ENCODE data around the gene PDCD4. TPM values are rescaled to one million over a fixed set of nuclear protein-coding genes. Genes with fewer than 3 reads are reported as not detected.

The PDCD4 gene
- total RNA-seq, 1 donor from 2014 or later = 74.2 TPM

DNA sequence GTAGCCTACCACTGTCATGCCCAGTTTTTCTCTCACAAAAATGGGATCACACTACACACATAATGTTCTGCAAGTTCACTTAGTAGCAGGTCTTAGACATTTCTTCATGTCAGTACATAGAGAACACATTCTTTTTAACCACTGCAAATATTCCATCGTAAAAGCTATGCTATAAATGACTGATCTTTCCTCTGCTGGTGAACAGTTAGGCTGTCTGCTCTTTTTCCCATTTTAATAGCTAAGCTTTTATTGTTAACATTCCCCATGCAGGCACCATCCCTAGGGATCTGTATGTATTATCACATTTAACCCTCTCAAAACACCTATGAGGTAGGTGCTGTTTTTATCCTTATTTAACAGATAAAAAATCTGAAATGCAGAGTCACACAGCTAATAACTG is 46.2 kb upstream of the PDCD4 start:
- H3K27me3 ChIP-seq (ENCODE audit: low read depth) = no peaks in the 10 kb centered on the region
- H3K4me1 ChIP-seq = peaks cover 12% of the 10 kb centered on the region
- no peaks in the 10 kb centered on the region for H3K9me3 ChIP-seq
- no peaks in the 10 kb centered on the region for H3K36me3 ChIP-seq
- TF ChIP-seq, protein P1, sequence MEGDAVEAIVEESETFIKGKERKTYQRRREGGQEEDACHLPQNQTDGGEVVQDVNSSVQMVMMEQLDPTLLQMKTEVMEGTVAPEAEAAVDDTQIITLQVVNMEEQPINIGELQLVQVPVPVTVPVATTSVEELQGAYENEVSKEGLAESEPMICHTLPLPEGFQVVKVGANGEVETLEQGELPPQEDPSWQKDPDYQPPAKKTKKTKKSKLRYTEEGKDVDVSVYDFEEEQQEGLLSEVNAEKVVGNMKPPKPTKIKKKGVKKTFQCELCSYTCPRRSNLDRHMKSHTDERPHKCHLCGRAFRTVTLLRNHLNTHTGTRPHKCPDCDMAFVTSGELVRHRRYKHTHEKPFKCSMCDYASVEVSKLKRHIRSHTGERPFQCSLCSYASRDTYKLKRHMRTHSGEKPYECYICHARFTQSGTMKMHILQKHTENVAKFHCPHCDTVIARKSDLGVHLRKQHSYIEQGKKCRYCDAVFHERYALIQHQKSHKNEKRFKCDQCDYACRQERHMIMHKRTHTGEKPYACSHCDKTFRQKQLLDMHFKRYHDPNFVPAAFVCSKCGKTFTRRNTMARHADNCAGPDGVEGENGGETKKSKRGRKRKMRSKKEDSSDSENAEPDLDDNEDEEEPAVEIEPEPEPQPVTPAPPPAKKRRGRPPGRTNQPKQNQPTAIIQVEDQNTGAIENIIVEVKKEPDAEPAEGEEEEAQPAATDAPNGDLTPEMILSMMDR (IDR thresholded peaks at IDR 0.05) = no peak
- ATAC-seq = no peak
- DNase-seq = no peak
- no peak overlapping the region for H3K4me3 ChIP-seq
- intact Hi-C loops (cut with DNase I) = no loop called here
- H3K27ac ChIP-seq = no peak overlapping the region

DNA sequence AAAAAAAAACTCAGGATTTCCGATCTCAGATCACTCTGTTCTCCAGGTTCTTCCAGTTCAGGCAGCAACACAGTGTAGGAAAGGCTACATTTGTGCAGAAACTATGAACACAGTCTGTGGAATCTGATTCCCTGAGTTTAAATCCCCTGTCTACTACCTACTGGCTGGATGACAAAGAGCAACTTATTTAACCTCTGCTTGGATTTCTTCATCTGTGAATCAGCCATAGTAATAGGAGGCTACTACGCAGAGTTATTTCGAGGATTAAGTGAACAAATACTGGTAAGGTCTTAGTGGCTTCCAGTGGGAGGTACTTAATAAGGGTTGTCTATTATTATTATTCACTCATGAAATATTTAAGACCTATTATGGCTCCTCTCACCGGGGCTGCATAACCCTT is 44.3 kb upstream of the PDCD4 start:
- Histone ChIP-seq H3K27me3 (ENCODE audit: low read depth) (no peaks in the 10 kb centered on the region), H3K27ac (no peak overlapping the region), H3K9me3 (no peaks in the 10 kb centered on the region), H3K4me3 (no peak overlapping the region), H3K36me3 (no peaks in the 10 kb centered on the region), H3K4me1 (no peaks in the 10 kb centered on the region)
- DNase-seq = no peak
- intact Hi-C loops (cut with DNase I) = no loop called here
- TF ChIP-seq, protein P1 (IDR thresholded peaks at IDR 0.05) = no peak
- no peak for ATAC-seq

DNA sequence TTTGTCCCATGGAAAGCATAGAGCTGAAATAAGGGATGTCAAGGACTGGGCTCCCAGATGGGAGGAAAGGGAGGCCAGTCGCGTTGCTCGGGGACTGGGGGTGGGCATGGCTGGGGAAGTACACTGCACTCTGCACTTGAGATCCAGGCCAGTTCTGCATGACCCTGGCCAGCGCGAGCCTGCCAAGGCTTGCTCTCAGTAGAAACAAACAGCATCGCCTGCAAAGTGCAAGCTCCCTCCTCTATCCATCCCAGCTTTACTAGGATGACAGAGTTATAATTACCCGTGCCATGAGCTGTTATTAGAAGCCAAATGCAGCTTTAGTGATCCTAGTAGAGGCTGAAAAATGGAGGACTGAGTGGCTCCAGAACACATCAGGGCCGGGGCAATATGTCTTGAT is 43.9 kb upstream of the PDCD4 start:
- Histone ChIP-seq H3K27me3 (ENCODE audit: low read depth) (no peaks in the 10 kb centered on the region), H3K4me1 (no peaks in the 10 kb centered on the region), H3K36me3 (no peaks in the 10 kb centered on the region), H3K4me3 (no peak overlapping the region), H3K9me3 (no peaks in the 10 kb centered on the region), H3K27ac (no peak overlapping the region)
- intact Hi-C loops (cut with DNase I) = no loop called here
- TF ChIP-seq, protein P1 (IDR thresholded peaks at IDR 0.05) = no peak
- ATAC-seq (no peak), DNase-seq (no peak)

DNA sequence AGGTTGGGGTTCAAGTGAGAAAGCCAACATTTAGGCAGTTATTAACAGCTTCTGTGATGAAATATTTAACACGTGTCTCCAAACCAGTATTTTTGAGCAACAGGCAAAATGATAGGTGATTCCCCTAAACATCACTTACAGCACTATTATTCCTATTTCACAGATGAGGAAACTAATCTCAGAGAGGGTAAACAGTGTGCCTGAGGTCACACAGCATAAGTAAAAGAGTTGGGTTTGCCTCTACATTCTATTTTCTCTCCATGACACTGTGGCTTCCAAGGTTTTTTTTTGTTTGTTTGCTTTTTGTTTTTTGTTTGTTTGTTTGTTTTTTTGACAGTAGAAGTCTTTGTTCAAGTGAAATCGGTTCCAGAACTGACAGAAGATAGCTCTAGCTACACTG is 43.2 kb upstream of the PDCD4 start:
- no peaks in the 10 kb centered on the region for H3K9me3 ChIP-seq
- H3K36me3 ChIP-seq = no peaks in the 10 kb centered on the region
- DNase-seq = no peak
- H3K4me1 ChIP-seq = no peaks in the 10 kb centered on the region
- TF ChIP-seq, protein P1 (IDR thresholded peaks at IDR 0.05) = no peak
- intact Hi-C loops (cut with DNase I) = no loop called here
- ATAC-seq = no peak
- H3K4me3 ChIP-seq = no peak overlapping the region
- H3K27me3 ChIP-seq (ENCODE audit: low read depth) = no peaks in the 10 kb centered on the region
- no peak overlapping the region for H3K27ac ChIP-seq

DNA sequence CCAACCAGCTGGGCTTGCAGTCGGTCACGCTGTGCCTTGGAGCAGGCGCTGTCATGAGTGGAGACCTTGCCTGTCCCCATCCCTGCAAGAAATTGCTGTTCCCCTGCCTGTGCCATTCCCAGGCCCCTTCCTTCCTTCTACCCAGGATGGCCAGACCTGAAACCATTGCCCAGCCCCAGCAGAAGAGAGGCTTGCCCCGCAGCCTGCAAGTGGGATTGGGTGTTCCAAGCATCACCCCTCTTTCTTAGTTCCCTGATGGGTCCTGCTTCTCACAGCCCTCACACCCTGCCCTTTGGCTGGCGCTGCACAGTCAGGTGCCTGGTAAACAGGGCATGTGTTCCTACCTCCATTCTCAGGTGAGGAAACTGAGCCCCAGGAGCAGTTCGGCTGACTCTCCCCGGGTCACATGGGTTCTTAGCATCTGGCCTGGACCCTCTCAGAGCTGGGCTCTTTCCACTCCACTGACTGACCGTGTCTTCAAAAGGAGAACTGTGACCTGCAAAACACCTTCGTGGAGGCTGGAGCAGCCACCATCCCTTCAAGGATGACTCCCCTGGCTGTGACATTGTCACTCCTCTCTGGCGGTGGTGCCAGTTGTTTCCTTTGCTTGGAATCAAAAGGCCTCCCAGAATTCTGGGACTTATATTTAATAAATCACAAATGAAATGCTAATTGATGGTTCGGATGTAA is 41.9 kb upstream of the PDCD4 start:
- Histone ChIP-seq H3K4me1 (peaks cover 11% of the 10 kb centered on the region), H3K27ac (no peak overlapping the region), H3K27me3 (ENCODE audit: low read depth) (no peaks in the 10 kb centered on the region), H3K4me3 (no peak overlapping the region), H3K36me3 (no peaks in the 10 kb centered on the region), H3K9me3 (no peaks in the 10 kb centered on the region)
- ATAC-seq (no peak), DNase-seq (no peak)
- intact Hi-C loops (cut with DNase I) = no loop called here
- TF ChIP-seq, protein P1 (IDR thresholded peaks at IDR 0.05) = no peak

All from lower lobe of right lung (tissue), 2 donors.